ENCODE data around the gene RNF2. TPM values are rescaled to one million over a fixed set of nuclear protein-coding genes. Genes with fewer than 3 reads are reported as not detected.
"Not testable (repeated sequence)": the region's sequence is repeated elsewhere in the genome, so short reads cannot be mapped to it uniquely, and the experiment has no call there.

RNF2 gene
- total RNA-seq, 2 donors from 2014 or later, result 15.9 to 18.3 TPM

DNA sequence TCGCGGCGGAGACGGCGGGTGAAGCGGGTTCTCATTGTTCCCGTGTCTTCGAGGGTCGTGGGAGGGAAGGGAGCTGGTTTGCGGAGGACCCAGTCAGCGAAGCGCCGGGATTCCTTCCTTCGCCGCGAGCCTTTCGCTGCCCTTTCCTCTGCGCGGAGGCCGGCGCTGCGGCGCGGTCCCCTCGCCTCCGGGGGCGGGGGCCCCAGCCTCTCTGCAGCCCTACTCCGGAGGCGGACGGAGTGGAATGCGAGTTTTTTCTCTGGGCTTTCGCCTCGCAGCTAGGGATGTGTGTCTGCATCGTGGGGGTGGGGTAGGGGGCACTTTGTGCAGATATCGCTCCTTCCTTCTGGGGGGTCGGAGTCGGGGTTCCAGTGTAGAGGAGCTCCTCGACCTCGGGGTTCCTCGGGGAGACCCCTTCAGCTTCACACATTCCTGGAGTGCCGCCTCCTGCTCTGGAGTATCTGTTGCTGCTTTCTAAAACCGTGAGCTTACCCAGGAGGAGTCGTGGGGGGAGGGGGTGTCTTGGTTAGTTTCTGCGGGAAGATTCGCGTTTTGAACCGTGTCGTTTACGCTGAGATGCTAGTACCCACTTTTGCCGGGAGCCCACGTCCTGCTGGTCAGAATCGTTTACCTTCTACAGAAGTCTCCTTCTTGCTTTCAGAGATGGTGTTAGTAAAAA lies 595 bp downstream of the RNF2 start:
- peak; percentile 65 for ATAC-seq
- intact Hi-C loops (cut with DNase I, micrococcal nuclease), result no loop called here
- DNase-seq, result peak; percentile 32 to 58

DNA sequence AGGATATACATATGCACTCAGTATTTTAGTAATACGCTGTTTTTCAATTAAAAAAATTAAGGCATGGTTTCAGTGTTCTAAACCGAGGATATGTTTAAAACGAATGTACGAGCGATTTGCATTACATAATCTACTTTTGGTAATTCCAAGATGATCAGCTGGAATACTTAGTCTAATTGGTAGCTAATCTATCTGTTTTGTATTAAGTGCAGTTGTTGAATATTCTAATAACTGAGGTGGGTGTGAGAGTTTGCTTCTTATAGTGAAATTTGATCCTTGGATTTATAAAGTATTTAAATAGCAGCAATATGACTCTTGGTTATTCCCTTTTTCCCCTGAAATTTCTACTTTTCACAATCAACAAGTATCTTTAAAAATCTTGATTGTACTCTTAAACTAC lies 1.3 kb downstream of the RNF2 start:
- intact Hi-C loops (cut with DNase I, micrococcal nuclease), result no loop called here
- ATAC-seq, result no peak
- no peak for DNase-seq

DNA sequence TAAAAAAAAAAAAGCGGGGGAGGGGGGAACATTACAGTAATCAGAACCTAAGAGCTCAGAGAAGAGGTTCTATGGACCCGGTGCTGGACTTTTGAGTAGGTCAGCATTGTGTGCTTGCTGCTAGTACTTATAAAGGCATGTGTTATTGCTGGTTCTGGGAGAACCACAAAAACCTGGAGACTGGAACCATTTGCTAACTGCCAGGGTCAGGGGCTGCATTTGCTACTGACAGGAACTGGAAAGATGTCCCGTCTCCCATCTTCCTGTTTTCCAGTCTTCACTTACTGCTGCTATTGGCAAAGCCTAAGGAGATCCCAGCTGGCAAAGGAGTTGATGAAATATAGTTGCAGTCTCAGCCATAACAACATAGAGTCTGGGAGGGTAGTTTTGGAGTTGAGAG lies 4.3 kb downstream of the RNF2 start:
- DNase-seq (no peak), ATAC-seq (no peak)
- intact Hi-C loops (cut with DNase I, micrococcal nuclease), result no loop called here

DNA sequence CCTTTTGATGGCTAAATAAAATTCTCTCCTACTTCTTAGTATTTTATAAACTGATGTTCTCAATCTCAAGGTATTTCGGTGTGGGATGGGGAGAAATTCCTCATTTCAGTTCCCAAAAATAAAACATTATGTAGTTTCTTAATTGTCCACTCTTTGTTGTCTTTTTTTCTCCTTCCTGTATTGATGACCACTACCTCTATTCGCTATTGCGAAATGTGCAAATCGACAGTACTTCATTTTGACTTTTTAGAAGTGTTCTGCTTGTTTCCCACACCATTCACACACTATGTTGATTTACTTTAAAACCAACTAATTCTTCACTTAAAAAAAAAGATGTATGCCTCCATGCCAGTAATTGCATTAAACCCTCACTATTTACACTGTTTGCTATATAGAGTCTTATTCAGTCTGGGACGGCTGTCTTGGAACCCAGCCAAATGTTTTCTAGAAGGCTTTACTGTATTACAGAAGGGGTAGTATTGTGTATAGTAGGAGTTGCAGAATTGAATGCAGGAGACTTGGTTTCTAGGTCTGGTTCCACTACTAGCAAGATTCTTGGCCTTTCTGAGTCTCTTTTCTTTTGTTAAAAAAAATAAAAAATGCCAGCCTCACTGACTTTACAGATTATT lies 5.6 kb downstream of the RNF2 start:
- intact Hi-C loops (cut with DNase I, micrococcal nuclease), result no loop called here
- no peak for DNase-seq
- no peak for ATAC-seq

DNA sequence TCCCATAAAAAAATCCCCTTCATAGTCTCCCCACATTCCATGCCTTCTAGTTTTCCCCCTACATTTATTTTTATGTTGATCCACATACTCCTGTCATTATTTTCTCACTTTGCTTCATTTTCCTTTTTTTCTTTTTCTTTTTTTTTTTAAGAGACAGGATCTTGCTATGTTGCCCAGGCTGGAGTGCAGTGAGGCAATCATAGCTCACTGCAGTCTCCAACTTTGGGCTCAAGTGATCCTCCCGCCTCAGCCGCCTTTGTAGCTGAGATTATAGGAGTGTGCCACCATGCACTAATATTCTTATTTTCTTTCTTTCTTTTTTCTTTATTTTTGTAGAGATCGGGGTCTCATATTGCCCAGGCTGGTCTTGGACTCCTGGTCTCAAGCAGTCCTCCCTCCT lies 7.8 kb downstream of the RNF2 start:
- ATAC-seq (no peak), DNase-seq (no peak)
- intact Hi-C loops (cut with DNase I, micrococcal nuclease), result no loop called here

DNA sequence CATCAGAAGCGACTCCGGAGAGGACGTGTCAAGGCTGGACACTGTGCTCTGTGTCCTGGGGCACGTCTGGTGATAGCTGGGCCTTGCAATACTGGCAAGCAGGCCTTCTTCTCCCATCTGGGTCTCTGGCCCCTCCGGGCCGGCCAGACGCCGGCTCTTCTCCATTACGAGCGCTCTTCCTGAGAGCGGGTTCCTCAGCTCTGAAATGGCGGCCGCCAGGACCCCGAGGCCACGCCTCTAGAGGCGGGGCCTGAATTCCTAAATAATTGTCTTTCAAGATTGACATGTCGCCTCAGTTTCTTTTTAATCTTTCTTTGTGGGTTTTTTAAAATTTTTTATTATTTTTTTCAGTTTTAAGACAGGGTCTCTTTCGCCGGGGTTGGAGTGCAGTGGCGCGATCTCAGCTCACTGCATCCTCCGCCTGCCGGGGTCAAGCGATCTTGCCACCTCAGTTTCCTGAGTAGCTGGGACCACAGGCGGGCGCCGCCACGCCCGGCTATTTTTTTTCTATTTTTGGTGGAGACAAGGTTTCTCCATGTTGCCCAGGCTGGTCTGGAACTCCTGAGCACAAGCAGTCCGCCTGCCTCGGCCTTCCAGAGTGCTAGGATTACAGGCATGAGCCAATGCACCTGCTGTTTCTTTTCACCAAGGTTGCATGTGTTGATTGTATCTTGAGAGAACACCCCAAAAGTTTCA lies 9.2 kb downstream of the RNF2 start:
- DNase-seq (no peak), ATAC-seq (no peak)
- intact Hi-C loops (cut with DNase I, micrococcal nuclease), result no loop called here

DNA sequence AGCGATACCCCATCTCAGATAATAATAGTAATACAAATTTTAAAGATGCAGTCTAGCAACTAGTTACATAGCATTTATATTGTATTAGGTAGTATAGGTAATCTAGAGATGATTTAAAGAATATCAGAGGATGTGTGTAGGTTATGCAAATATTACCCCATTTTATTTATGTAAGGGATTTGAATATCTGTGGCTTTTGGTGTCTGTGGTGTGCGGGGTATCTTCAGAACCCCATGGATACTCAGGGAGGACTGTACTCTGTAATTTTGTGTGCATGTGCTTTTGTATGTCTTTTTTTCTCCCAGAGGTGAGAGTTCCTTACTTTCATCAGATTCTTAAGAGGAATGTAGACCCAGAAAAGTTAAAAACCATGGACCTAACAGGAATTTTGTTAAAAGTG lies 12.8 kb downstream of the RNF2 start:
- DNase-seq (no peak), ATAC-seq (no peak)
- intact Hi-C loops (cut with DNase I, micrococcal nuclease), result no loop called here

DNA sequence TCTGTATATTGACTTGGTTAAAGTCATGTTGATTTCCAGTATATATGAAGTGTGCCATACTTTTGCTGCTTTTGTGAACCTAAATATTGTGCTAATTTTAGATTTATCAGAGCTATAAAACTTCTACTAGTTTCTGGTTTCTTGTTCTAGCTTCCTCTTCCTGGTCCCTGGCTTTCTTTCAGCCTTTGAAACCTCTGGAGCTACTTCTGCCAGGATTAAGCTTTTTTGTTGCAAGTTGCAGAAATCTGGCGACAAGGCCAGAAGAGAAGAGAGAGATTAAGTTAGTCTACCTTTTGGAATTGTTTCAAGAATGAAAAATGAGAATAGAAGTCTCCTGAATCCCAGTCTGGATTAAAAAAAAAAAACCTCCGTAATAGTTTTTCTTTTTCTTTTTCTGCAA lies 13.5 kb downstream of the RNF2 start:
- ATAC-seq, result peak; percentile 39
- intact Hi-C loops (cut with DNase I, micrococcal nuclease), result no loop called here
- no peak for DNase-seq

DNA sequence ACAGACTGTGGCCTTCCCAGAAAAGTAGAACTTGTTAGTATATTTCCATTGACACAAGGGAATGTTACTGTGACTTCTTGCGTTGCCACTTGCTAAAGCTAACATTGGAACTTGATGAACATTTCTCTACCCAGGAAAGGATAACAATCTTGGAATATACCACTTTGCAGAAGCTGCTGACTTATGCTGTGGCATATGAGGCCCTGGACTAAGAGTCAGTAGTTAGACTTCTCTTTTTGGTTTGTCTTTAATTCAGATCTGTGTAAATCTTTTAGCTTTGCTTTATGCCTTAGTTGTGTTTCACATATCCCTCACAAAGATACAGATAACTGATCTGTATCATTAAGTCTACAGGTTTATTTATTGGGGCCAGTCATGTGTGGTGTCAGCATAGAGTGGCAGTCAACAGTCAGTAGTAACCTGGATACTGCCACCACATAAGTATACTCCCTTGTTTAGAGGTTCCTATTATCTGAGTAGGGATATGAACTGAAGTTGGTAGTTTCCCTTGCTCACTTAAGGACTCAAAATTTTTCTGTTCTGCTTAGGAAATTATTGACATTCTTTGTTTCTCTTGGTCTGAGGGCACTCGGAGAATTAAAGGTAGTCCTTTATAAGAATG lies 14.7 kb downstream of the RNF2 start:
- ATAC-seq (no peak), DNase-seq (no peak)
- intact Hi-C loops (cut with DNase I, micrococcal nuclease), result no loop called here

DNA sequence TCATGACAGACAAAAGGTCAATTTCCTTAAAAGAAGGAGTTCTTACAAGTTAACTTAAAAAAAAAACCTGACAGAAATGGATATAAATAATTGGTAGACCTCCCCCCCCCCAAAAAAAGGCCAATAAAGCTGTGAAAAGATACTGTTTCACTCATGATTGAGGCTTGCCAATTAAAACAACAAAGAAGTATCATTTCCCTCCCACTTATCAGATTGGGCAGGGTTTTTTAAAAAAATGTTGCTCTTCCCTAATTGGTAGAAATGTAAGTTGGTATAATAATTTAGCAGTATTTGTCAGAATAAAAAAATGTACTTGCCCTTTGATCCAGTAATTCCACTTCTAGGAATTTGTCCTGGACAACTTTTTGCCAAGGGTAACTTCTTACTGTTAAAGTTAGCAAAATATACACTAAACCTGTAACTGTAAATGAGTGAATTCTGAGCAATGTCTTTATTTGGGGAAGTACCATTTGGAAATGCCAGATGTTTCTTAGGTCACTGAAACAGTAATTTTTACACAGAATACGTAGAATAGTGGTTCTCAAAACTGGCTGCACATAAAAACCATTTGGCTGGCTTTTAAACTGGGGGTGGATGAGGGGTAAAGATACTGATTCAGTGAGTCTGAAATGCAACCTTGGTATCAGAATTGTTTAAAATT lies 17.5 kb downstream of the RNF2 start:
- DNase-seq (no peak), ATAC-seq (no peak)
- intact Hi-C loops (cut with DNase I, micrococcal nuclease), result no loop called here

DNA sequence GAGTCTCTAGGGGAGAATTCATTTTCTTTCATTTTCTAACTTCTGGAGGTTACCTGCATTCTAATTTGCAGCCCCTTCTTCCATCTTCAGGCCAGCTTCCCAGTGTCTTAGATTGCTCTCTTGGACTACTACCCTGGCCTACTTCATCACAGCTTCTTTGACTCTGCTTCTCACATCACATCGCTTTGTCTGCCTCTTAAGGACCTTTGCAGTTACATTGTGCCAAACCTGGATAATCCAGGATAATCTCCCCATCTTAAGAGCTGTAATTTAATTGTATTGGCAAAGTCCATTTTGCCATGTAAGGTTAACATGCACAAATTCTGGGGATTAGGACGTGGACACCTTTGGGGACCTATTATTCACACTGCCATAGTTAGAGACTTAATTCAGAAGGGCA lies 18.4 kb downstream of the RNF2 start:
- ATAC-seq (no peak), DNase-seq (no peak)
- intact Hi-C loops (cut with DNase I, micrococcal nuclease), result no loop called here

DNA sequence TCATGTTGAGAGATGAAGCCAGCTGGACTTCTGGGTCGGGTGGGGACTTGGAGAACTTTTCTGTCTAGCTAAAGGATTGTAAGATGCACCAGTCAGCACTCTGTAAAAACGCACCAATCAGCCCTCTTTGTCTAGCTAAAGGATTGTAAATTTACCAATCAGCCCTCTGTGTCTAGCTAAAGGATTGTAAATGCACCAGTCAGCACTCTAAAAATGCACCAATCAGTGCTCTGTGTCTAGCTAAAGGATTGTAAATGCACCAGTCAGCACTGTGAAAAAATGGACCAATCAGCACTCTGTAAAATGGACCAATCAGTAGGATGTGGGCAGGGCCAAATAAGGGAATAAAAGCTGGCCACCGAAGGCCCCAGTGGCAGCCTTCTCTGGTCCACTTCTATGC lies 19.6 kb downstream of the RNF2 start:
- DNase-seq; ATAC-seq; intact Hi-C loops (cut with DNase I, micrococcal nuclease): not testable (repeated sequence)

DNA sequence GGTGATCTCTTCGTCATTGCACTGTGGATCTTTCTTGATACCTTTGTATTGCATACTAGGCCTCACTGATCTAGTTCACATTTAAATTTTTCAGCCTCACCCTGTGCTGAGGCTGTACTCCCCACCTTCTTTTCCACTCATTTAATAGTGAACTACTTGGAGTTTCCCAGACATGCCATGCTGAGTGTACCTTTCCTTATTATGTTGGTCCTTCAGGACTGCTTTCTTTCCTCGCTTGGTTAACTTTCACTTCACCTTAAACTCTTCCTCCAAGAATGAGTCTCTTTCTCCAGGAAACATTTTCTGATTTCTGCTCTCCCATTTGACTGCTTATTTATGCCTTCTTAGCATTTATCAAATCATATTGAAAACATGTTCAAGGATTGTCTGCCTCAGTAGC lies 20.8 kb downstream of the RNF2 start:
- intact Hi-C loops (cut with DNase I, micrococcal nuclease), result no loop called here
- ATAC-seq, result no peak
- no peak for DNase-seq

DNA sequence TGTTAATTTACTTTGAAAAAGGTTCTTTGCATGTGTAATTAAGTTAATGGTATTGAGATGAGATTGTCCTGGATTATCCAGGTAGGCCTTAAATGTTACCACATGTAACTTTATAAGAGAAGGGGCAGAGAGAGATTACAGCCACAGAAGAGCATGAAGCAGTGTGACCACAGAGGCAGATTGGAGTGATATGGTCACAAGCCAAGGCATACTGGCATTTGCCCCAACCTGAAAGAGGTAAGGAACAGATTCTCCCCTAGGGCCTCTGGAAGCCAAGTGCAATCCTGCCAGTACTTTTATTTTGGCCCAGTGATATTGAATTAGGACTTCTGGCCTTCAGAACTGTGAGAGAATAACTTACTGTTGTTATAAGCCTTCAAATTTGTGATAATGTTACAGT lies 23.0 kb downstream of the RNF2 start:
- intact Hi-C loops (cut with DNase I, micrococcal nuclease), result no loop called here
- ATAC-seq (no peak), DNase-seq (no peak)

DNA sequence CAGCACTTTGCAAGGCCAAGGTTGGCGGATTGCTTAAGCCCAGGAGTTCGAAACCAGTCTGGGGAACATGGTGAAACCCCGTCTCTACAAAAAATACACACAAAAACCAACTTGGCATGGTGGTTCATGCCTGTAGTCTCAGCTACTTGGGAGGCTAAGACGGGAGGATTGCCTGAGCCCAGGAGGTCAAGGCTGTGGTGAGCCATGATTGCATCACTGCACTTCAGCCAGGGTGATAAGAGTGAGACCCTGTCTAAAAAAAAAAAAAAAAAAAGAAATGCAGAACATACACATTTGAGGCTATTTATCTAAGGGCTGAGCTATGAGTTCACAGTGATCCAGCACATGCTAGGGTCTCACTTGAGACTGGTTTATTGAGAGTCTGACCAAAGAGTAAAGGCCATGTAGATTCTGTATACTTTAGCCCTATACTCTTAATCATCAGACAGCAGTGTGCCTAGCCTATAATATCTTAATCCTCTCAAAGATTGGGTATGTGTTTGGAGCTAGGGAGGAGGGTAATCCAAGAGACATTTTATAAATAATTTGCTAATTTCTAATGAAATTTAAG lies 23.9 kb downstream of the RNF2 start:
- DNase-seq, result no peak
- intact Hi-C loops (cut with DNase I, micrococcal nuclease), result no loop called here
- no peak for ATAC-seq

DNA sequence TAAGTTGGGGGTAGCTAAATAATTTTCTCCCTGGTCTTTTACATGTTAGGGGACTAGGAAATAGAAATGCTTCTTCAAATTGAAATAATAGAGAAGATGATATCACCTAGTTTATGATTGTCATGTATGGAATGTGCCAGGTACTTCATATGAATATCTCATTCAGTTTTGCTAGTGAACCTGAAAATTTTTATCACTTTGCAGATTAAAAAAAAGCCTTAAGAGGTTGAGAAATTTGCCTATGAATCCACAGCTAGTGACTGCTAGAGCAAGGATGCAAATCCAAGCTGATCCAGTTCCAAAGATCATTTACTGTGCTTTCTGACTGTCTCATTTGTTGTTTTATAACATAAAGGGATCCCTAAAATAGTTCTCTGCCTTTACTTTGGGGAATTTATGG lies 24.7 kb downstream of the RNF2 start:
- no peak for ATAC-seq

DNA sequence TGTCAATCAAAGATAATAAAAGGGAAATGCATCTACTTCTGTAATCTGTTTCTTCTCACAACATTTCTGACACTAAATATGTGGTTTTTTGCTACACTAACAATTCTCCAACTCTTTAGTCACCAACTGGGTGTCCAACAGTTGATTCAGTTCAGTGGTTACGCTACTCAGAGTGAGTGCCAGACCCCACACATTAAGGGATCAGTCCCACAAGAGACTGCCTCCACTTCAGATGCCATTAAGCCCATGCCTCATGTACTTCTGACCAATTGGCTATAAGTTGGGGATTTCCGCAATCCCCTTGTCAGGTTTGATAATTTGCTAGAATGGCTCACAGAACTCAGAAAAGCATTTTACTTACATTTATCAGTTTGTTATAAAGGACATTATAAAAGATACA lies 28.4 kb downstream of the RNF2 start:
- no peak for DNase-seq
- ATAC-seq, result no peak
- intact Hi-C loops (cut with DNase I, micrococcal nuclease), result no loop called here

More for the DNA sequence above, 24.7 kb downstream of the RNF2 start:
- intact Hi-C loops (cut with DNase I, micrococcal nuclease), result no loop called here
- DNase-seq, result no peak

DNA sequence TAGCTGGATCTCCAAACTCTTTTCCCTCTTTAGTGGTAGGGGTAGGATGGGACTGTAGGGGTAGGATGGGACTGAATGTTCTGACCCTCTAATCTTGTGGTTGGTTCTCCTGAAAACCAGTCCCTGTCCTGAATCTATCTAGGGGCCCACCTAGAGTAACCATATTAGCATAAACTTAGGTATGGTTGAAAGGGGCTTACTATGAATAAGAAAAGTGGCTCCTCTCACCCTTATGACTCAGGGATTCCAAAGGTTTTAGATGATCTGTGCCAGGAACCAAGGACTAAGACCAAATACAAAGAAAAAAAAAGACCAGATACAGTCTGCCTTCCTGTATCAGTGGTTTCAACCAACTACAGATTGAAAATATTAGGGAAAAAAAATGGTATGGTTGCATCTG lies 28.9 kb downstream of the RNF2 start:
- DNase-seq, result no peak
- intact Hi-C loops (cut with DNase I, micrococcal nuclease), result no loop called here
- no peak for ATAC-seq

DNA sequence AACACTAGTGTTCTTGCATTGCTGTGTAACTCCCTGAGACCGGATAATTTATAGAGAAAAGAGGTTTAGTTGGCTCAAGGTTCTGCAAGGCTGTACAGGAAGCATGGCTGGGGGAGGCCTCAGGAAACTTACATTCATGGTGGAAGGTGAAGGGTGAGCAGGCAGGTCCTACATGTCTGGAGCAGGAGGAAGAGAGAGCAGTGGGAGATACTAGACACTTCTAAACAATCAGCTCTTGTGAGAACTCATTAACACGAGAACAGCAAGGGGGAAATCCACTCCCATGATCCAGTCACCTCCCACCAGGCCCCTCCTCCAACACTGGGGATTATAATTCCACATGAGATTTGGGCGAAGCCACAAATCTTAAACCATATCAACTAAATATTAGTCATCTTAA lies 30.1 kb downstream of the RNF2 start:
- intact Hi-C loops (cut with DNase I, micrococcal nuclease), result no loop called here
- DNase-seq (no peak), ATAC-seq (no peak)
